NOMO-1 treated with dmso at 0.1 percent for 144 hours (cell line): Measurements from ENCODE around the gene CHRDL1.
"Not testable (repeated sequence)": the region's sequence is repeated elsewhere in the genome, so short reads cannot be mapped to it uniquely, and the experiment has no call there.

Experiments used
- DNase-seq: peaks from one replicate; lab custom pipeline; 2025; ENCODE audit not compliant: unreplicated experiment; lab: John Stamatoyannopoulos, UW

Gene CHRDL1, protein sequence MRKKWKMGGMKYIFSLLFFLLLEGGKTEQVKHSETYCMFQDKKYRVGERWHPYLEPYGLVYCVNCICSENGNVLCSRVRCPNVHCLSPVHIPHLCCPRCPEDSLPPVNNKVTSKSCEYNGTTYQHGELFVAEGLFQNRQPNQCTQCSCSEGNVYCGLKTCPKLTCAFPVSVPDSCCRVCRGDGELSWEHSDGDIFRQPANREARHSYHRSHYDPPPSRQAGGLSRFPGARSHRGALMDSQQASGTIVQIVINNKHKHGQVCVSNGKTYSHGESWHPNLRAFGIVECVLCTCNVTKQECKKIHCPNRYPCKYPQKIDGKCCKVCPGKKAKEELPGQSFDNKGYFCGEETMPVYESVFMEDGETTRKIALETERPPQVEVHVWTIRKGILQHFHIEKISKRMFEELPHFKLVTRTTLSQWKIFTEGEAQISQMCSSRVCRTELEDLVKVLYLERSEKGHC

GRCh38 chrX:110795645-110796406 lies at the start of gene CHRDL1:
TSS of gene CHRDL1 (minus strand) at chrX:110795817. CDS start at chrX:110792181, 3,636 bp downstream.
- no peak for DNase-seq

DNA sequence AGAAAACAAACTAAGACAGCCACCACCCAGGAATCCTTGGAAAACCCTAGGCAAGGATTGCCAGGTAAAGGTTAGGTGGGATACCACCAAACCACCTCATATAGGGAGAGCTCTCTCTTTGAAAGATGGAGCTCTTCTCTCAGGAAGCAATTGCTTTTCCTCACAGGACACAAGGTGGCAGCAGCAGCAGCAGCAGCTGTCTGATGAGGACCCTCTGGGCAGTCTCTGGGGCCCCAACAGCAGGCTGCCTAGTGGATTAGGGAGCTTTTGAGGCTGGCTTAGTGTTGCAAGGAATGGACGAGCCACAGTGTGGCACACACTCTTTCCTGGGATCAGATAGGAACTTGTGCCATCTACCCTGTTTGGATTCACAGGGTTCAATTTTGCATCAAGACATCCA lies 41.4 kb upstream of the CHRDL1 start:
- no peak for DNase-seq

GRCh38 chrX:110836451-110836850 lies 40.8 kb upstream of the CHRDL1 start:
- DNase-seq, result peak; percentile 59

- DNase-seq, result no peak
These were observed 40.4 kb upstream of the CHRDL1 start for GRCh38 chrX:110836001-110836400.

GRCh38 chrX:110825972-110826371 lies 30.4 kb upstream of the CHRDL1 start:
- no peak for DNase-seq

- DNase-seq, result not testable (repeated sequence)
These were observed 20.9 kb upstream of the CHRDL1 start for GRCh38 chrX:110816543-110816942.

DNA sequence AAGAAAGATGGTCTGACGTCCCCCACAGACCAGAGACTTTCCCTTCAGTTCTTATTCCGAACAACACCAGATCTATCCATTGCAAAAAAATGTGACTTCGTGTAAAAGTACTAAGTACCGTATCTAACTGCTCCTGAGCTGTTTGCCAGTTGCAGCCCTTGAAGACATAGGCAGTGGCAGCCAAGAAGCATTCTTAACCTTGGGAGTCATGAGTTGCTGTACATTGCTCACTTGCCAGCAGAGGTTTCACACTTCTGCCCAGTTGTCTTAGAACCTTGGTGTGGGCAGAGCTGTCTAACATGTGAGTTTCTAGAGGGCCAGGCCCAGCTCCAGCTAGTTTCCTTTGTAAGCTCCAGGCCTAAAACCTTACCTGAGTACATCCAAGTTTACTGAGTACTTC lies 10.5 kb upstream of the CHRDL1 start:
- no peak for DNase-seq

DNA sequence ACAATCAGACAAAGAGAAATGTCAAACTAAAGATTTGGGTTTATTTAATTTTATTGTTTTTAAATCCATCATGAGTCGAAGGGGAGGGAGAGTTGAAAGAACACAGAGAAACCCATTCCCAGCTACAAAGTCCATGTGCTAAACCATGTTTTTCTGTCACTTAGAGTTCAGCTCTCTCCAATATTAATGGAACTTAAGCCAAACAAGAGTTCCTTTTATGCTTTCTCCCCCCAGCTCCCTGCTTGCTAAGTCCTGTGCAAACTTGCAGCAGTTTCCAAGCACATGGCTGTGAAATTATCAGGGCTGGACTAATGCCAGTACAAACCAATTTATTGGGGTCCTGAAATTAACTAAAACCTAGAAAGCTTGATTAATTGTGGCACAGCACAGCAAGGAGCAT lies 9.7 kb upstream of the CHRDL1 start:
- no peak for DNase-seq

DNA sequence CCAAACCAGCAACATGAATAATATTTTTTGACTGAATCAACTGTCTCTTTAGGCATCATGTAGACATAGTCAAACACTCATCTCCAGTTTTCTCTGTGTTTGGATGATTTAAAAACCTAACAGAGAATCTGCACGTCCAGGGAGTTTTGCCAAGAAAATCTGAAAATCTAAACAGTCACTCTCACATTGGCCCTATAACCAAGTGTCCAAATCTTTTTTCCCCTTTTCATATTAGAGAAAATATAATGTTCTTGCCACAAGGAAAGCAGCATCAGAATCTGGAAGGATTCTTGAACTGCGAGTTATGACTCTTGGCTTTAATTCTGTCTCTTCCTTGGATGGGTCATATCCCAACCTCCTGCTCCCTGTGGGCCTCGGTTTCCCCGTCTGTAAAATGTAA lies 8.8 kb upstream of the CHRDL1 start:
- no peak for DNase-seq

DNA sequence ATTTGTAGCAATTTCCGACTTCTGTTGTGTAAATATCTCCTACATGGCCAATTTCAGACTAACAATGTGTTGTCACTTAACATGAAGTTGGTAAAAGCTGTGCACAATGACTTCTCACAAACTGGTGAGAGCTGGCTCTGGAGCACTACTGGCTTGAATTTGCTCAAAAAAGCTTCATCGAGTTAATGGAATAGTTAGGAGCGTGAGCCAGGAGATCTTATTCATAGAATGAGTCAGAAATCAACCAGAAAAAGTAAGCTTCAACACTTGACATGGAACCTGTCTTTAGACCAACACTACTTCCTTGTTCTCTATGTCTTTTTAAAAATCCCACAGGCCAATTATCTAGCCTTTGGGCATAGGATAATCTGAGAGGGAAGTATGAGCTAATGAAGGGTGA lies 7.9 kb upstream of the CHRDL1 start:
- no peak for DNase-seq

GRCh38 chrX:110796407-110796697 lies 735 bp upstream of the CHRDL1 start:
- no peak for DNase-seq

DNA sequence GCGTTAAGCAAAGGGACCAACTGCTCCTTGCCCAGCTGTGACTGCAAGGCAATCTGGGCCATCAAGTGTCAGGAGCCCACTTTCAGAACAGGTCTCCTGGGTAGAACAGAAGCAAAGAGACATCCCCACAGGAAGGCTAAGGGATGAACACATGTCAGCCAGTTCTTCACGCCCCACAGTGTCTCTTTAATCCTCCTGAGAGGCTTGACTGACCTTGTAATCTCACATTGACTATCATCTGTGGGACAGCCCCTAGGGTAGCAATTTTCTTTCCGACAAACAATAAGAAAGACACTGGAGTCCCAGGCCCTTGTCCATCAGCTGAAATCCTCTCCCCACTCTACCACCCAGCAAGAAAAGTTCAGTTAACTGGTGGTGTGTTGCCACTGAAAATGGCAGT lies 1.0 kb downstream of the CHRDL1 start:
- no peak for DNase-seq

DNA sequence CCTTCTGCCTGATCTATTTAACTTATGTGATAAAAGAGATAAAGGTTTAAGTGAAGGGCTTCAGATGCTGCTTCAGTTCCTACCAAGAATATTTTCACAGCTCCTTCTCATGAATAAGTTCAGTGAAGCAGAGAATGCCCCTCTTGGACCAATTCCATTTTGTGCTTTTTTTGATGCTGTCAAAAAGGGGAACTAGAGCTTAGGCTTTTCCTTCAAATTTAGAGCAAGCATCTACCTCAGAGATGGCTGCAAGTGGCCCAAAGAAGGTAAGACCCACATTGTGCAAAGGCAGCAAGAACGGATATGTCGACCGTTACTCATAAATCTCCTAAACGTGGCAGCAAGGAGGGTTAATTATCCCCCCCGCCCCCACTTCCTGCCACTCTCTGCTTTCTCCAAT lies 4.5 kb downstream of the CHRDL1 start:
- DNase-seq, result peak; percentile 6

DNA sequence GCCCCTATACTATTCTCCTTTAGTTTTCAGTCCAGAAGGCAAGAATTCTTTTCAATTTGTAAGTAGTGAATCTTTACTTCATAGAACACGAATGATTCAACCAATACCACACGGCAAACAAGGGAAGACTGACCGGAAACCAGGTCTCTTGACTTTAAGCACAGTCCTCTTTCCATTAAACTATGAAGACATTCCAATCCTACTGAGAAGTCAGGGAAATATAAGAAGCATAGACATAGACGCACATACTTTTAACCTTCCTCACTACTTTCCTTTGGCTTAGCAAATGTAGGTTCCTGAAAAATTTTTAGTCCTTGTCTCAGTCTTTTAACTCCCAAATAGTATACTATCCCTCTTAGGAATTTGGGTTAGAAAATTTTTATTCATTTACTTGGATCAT lies 9.1 kb downstream of the CHRDL1 start:
- DNase-seq, result no peak

GRCh38 chrX:110759785-110760184 lies 35.8 kb downstream of the CHRDL1 start:
- no peak for DNase-seq

GRCh38 chrX:110758781-110759422 lies 36.7 kb downstream of the CHRDL1 start:
- no peak for DNase-seq

GRCh38 chrX:110755611-110756010 lies 40.0 kb downstream of the CHRDL1 start:
- no peak for DNase-seq

GRCh38 chrX:110755061-110755460 lies 40.6 kb downstream of the CHRDL1 start:
- DNase-seq, result no peak

DNA sequence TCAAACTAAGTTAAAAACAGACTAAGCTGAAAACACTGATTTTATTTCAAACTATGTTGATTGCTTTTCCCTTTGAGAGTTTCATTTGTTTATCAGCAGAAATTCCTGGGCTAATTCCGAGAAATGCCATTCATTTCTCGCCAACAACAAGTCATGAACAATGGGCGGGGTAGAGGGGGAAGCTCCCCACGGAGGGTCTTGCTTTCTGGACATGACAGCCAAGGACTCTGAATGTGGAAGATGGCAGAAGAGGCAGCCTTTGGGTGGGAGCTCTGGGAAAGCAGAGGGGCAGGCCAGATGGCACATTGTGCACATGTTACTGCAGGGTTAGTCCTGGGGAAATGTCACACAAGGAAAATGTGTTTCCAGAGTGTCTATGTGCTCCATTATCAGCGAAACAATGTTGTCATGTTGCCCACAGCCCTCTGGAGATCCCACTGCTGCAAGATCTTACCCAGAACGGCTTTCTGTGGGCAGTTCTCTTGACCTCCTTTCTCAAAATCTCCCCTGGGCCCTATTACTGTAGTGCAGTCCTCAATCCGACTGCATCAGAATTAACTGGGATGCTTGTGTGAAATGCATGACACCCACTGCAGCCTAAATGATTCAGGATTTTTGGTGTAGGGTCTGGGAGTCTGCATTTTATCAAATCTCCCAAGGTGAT lies 45.0 kb downstream of the CHRDL1 start:
- no peak for DNase-seq

DNA sequence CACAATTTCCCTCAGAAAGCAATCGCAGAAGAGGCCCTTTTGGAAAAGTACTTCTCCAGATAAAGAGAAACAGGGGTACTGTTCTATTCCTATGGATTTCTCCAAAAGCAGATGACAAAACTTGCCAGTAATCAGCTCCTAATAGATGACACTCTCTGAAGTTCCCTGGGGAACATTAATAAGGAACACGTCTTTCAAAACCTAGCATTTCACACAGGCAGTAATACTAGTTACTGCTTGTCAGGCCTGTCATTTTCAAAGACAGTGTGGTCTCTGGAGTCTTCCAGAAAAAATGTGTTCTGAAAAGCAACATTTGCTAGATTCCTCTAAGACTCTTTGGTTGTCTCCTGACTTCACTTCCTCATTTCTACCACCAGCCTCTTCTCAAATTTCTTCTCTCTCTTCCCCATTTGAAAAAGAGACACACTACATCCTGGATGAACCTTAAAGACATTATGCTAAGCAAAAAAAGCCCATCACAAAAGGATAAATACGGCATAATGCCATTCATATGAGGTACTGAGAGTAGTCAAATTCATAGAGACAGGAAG lies 47.3 kb downstream of the CHRDL1 start:
- peak; percentile 29 for DNase-seq

GRCh38 chrX:110746014-110746413 lies 49.6 kb downstream of the CHRDL1 start:
- no peak for DNase-seq
